NCI-H2081 treated with DMSO at 0.1 percent for 48 hours (cell line): ENCODE data around the gene FGD3.

Experiments used
- DNase-seq: peaks from one replicate; lab custom pipeline; 2025; lab: John Stamatoyannopoulos, UW

Gene FGD3

DNA sequence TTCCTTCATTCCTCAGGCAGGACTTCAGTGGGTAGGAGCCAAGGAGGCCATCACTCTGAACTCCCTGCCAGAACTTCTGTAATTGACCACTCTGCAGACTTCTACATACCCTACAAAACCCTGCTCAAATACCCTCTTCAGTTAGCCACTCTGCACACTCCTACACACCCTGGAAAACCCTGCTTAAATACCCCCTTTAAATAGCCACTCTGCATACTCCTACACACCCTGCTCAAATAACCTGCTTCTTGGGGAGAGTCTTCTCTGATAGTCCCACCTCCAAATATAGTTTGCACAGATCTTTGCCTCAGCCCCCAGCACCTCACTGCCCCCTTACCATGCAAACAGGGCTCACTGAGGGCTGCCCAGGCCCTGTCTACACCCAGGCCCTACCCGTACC lies 130.0 kb downstream of the FGD3 start:
- DNase-seq, result no peak

DNA sequence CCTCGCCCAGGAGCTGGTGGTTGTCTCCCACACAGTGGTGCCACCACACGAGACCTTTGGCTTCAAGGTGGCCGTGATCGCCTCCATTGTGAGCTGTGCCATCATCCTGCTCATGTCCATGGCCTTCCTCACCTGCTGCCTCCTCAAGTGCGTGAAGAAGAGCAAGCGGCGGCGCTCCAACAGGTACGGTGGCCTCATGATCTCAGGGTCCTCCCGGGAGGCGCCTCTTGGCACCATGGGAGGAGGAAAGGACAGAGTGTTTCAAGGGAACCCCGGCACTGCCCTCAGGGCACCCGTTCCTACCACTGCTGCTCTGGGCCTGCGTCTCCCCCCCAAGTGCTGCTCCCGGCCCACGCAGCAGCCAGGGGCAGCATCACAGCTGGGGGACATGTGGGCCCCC lies 130.5 kb downstream of the FGD3 start:
- DNase-seq, result no peak

DNA sequence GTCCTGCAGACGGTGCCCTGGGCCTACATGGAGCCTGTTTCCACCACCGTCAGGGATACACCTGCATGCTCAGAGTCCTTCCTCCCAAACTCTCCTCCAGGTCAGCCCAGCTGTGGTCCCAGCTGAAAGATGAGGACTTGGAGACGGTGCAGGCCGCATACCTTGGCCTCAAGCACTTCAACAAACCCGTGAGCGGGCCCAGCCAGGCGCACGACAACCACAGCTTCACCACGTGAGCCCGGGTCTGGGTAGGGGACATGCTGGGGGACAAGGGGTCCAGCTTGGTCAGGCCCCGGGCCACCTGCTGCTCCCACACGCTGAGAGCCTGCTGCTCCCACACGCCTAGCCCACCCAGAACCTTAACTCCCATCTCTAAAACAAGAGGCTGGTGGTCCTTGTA lies 132.0 kb downstream of the FGD3 start:
- no peak for DNase-seq

DNA sequence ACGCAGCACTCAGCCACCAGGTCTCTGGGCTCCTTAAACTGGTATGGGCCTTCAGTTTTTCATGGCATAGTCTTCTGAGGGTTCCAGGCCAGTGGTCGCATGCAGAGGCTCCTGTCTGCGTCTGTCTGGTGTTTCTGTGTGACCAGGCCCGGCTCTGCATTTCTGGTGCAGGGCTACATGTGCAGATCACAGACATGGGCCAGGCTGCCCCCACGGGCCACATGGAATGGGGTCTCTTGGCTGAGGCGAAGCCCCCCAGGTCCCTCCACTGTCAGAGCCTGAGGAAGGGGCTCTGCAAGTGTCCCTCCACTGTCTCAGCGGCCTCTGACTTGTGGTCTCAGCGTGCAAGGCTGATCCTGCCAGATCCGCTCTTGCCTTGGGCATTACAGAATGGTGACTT lies 133.1 kb downstream of the FGD3 start:
- DNase-seq, result no peak

DNA sequence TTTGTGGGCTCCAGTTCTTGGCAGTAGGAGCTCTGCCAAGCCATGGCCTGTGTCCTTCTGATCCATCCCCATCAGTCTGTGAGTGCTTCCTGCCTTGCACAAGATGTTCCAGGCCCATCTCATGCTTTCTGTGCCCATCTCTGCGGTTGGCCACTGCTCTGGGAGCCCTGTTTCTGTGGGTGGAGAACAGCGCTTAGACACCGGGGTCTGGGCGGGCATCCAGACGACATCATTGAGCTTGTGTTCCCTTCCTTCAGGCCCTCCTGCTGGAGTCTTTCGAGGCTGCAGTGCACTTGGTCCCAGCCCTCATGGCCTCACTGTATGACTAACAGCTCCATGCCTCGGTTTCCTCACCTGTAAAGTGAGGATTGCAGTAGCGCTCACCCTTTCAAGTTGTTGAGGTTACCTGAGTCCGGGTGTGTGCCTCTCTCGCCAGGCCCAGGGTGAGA lies 133.8 kb downstream of the FGD3 start:
- DNase-seq, result no peak

DNA sequence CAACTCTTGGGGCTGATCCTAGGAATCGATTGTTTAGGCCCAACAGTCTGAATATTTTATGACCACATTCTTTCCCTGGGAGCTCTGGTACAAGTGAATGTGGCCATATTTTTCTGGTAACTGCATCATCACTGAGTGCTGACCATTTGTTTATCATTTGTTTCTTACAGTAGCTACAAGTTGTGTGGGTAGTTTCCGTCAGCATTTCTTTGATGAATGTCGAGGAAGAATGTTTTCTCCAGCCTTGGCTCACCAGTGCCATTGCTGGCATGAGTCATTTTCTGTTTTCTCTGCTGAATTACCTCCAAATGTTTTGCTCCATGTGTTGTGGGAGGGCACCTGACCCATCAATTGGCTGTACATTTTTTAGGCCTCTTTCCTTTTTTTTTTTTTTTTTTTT lies 134.6 kb downstream of the FGD3 start:
- DNase-seq, result no peak

DNA sequence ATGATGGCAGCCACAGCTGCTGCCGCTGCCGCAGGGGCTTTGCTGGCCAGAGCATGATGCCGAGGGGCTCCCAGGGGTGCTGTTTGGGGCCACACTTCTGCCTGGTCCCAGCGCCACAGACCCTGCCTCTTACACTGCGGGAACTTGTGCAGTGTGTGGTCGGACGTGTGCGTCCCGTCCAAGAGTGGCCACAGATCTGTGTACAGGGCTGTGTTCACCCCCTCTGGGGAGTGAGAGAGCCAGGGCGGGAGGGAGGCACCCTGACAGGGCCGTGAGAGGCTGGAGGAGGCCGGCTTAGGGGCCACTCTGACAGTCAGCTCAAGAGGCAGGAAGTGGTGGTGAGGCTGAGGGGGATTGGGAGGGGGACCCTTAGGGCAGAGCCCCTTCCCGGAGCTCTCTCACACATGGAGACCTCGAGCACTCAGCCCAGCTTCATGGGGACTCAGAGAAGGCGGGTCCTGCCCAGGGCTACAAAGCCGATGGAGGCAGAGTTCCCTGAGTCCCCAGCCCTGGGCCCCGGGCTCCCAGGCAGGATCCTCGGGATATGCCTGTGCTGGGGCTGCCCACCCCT lies 135.6 kb downstream of the FGD3 start:
- DNase-seq, result no peak

DNA sequence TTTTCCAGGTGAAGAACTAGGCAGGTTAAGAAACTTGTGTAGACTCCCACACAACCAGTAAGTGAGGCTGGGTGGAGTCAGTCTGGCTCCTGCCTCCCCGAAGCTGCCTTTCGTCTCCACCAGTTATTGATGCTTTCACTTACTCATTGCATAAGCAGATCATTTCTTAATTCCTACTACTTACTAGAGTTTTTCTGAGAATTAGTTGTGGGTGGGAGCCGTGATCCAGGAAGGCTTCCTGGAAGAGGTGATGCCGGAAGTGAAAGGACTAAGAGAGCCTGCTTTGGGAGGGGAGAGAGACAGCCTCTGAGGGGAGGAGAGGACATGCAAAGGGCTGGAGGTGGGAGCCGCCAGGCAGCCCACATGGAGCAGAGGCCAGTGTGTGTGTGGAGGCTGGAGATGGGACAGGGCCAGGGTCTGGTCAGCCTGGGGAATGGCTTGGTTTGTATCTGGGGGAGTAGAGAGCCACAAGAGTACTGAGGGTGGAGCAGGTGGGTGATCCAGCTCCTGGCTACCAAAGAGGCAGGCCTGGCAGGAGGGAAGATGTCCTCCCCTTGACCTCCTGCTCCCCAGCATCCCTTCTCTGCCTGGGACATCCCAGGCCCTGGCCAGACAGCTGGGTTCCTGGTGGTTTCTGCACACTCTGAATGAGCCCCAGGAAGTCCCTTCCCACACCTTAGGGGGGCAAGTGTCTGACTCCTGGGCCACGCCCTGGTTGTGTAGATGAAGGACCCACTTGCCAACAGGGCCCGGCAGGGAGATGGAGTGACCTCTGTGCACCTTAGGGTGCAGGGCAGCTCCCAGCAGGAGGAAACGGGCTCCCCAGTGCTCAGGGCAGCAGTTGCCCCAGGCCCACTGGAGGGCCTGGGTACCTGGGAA lies 136.5 kb downstream of the FGD3 start:
- no peak for DNase-seq

DNA sequence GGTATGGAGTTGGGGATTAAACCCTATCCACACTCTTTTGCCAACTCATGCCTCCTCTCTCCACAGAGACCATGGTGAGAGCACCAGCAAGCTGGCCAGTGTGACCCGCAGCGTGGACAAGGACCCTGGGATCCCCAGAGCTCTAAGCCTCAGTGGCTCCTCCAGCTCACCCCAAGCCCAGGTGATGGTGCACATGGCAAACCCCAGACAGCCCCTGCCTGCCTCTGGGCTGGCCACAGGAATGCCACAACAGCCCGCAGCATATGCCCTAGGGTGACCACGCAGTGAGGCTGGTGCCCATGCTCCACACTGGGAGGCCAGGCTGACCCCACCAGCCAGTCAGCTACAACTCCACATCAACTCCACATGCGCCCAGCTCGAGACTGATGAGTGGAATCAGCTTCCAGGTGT lies 137.2 kb downstream of the FGD3 start:
- no peak for DNase-seq

DNA sequence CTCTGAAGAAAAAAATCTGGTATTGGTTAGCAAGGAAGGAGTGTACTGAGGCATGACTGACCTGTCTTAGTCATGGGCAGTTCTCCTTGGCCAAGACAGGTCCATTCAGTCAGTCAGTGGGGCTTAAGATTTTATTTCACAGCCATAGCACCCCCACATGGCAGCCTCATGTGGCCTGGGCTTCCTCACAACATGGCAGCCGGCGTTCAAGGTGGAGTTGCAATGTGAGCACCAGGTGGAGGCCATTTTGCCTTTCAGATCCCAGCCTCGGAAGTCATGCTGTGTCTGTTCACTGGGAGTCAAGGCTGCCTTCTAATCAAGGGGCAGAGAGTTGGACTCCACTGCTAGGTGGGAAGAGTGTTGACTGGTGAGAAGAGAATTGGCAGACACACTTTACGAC lies 138.4 kb downstream of the FGD3 start:
- no peak for DNase-seq
